HL-60 (cell line): ENCODE measurements around the gene CRX.
"Not testable (repeated sequence)": the region's sequence is repeated elsewhere in the genome, so short reads cannot be mapped to it uniquely, and the experiment has no call there.

Experiments used
- POLR2AphosphoS5 ChIP-seq: IDR thresholded peaks from 2 replicates; pipeline ENCODE4 v1.6.1; 2012; ENCODE audit warnings: low read depth
- TF ChIP-seq, protein P1 (sequence below): IDR thresholded peaks from one replicate; pipeline ENCODE4 v1.5.1; 2011; ENCODE audit warnings: low read length, control low read depth, inconsistent platforms; ENCODE audit not compliant: insufficient read depth

DNA sequence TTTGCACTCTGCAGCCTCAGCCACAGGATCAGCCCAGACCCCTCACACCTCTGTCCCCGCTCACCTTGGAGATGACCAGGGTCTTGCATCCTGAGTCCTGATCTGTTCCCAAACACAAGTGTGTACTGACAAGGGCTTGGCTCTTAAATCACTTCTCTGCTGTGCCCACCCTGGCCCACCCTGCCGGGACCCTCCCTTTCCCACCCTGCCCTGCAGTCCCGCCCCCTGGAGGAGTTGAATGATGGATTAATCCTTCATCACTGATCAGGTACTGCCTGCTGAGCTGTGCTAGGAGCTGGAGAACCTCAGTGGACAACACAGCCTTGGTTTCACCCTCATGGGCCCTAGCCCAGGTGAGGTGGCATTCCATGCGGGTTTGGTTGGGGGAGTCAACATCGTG lies 17.3 kb upstream of the CRX start, which contains the start of gene TPRX1:
- TF ChIP-seq, protein P1, sequence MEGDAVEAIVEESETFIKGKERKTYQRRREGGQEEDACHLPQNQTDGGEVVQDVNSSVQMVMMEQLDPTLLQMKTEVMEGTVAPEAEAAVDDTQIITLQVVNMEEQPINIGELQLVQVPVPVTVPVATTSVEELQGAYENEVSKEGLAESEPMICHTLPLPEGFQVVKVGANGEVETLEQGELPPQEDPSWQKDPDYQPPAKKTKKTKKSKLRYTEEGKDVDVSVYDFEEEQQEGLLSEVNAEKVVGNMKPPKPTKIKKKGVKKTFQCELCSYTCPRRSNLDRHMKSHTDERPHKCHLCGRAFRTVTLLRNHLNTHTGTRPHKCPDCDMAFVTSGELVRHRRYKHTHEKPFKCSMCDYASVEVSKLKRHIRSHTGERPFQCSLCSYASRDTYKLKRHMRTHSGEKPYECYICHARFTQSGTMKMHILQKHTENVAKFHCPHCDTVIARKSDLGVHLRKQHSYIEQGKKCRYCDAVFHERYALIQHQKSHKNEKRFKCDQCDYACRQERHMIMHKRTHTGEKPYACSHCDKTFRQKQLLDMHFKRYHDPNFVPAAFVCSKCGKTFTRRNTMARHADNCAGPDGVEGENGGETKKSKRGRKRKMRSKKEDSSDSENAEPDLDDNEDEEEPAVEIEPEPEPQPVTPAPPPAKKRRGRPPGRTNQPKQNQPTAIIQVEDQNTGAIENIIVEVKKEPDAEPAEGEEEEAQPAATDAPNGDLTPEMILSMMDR: not testable (repeated sequence)
- not testable (repeated sequence) for TF ChIP-seq POLR2AphosphoS5
